Smooth muscle cell of the coronary artery (primary cell): ENCODE measurements around the gene RIPK4. TPM values are rescaled to one million over a fixed set of nuclear protein-coding genes. Genes with fewer than 3 reads are reported as not detected.

Experiments used
- total RNA-seq: library from RNA; depleted of rRNA; stranded (reverse); fragments of >200 nt; gene quantifications from 2 replicates; pipeline ENCODE4 v1.2.3, GENCODE V29; 2014; ENCODE audit warnings: low replicate concordance

The RIPK4 gene
- 0.23 and 11.1 TPM in 2 replicates for total RNA-seq

DNA sequence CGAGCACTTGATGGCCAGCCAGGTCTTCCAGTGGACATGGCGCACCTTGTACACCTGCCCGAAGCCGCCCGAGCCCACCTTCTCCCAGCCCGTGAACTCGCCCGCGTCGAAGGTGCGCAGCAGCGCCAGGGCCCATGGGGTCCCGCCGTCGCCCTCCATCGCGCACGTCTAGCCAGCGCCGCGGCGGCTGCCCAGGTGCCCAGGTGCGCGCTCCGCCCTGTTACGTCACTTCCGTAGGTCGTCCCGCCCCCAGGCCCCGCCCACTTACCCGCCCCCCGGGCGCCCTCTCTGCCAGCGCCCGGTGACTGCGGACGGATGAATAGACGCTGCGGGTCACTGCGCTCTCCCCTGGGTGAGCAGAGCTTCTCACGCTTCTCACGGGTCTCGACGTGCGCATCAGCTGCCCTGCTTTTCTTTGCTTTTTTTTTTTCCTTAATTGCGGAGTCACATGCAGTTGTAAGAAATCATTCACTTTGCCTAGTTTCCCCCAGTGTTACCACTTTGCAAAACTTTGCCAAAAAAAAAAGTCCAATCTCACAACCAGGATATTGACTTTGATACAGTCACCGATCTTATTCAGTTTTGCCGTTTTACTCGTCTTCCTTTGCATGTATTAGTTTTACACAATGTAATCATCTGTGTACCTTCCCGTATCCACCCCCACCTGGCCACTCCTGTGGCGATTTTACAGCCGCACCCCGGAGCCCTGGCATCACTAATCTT is at the start of gene RIPK4:
TSS of gene RIPK4 (minus strand) at position 170 of the 723 bp plus-strand sequence. CDS start at position 159, 11 bp downstream.

Other genes with a start within 250 kb of the RIPK4 start
- 3.9 and 12.1 TPM in 2 replicates for gene PRDM15, start 112.3 kb upstream of the RIPK4 start, total RNA-seq
- 17.9 and 23.2 TPM in 2 replicates for gene C2CD2, start 187.0 kb upstream of the RIPK4 start, total RNA-seq
- 3.2 and 3.4 TPM in 2 replicates for gene ZBTB21, start 243.3 kb upstream of the RIPK4 start, total RNA-seq